HG03521 (cell line): ENCODE data around the gene TRAF3IP3.
A peak's percentile ranks its signal among the peaks of the same experiment; 100 is the strongest.

Experiments used
- ATAC-seq: cut with Tn5 transposase; IDR thresholded peaks from one replicate; pipeline ENCODE4 v1.9.1; 2021; ENCODE audit warnings: mild to moderate bottlenecking, moderate library complexity; ENCODE audit not compliant: unreplicated experiment

The TRAF3IP3 gene

DNA sequence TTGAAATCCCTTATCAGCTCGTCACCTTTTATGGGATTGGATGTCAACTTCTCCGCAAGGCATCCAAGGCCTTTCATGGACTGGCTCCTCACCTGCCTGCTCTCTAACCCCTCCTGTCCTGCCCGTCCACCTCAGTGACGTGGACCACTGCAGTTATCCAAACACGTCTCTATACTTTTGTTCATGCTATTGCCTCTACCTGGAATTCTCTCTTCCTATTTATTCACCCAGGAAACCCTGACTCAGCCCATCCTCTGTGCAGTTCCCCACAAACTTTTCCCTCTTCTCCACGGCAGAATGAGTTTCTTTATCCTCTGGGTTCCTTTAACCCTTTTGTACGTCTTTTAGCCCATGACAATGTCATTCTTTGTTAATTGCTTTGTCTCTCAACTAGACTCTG lies 66.9 kb downstream of the TRAF3IP3 start:
- no peak for ATAC-seq

DNA sequence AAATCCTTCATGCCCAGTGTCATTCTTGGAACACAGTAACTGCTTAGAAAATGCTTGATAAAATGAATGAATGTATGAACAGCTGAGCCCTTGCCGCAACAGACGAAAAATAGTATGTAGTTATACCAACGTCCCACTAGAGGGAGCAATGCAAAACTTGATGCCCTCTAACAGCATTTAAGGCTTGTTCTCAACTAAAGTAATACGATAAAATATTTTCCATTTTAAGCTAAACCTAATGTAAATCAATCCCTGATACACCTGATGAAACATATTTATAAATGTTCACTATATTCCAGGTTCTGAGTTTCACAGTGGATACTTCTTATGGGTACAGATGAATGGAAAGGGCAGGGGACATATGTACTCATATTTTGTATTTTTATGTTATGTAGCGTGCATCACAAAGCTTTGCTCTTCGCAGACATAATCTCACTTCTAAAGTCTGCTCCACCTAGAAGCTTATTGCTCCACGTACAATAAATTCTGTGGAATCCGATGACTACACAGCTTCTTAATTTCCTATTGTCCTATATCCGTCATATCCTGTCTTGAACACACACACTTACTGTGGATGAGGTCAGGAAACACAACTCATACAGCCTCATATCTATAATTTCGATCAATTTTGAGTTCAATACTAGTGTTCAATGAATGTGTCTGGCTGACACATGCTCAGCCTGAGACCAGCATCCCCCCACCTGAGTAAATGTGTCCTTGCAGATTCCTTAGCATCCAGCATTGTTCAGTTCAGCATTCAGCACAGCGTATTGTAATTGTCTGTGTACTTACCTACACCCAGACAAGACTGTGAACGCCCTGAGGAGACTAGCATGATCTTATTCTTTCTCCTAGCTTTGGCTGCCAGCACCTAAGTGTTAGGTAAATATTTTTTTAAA lies 67.5 kb downstream of the TRAF3IP3 start:
- no peak for ATAC-seq

DNA sequence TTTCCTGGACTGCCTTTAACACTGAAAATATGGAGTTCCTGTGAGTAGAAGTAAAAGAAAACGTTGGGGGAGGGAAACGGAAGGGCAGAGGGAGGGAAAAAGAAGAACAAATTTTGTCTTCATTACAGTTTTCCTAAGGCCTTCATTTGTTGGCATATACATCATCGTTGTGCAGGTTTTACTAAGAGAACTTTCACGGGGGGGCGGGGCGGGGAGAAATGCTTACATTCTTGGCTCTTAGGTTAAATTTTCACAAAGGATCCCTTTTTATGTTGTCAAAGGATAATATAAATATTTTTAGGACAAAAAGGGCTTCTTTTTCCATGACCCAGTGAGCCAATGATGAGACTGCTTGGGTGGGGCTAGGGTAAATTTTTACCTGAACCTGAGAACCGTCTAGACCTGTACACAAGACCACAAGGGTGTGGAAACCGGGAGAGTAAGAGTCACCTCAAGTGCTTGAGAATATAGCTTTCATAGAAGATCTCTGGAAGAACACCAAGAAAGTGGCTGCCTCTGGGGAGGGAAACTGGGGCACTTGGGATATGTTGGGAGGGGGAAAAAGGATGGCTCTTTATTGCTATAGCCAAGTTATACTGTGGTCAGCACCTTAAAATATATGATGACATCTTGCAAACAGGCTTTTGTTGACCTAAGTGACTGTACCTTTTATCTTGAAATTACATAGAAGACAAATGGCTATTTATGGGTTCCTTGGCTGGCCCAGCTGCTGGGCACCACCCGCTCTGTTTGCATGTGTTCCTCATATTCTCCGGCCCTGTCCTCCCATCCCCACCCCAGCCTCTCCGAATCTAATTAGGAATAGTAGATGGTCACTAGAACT lies 70.0 kb downstream of the TRAF3IP3 start:
- ATAC-seq: no peak

DNA sequence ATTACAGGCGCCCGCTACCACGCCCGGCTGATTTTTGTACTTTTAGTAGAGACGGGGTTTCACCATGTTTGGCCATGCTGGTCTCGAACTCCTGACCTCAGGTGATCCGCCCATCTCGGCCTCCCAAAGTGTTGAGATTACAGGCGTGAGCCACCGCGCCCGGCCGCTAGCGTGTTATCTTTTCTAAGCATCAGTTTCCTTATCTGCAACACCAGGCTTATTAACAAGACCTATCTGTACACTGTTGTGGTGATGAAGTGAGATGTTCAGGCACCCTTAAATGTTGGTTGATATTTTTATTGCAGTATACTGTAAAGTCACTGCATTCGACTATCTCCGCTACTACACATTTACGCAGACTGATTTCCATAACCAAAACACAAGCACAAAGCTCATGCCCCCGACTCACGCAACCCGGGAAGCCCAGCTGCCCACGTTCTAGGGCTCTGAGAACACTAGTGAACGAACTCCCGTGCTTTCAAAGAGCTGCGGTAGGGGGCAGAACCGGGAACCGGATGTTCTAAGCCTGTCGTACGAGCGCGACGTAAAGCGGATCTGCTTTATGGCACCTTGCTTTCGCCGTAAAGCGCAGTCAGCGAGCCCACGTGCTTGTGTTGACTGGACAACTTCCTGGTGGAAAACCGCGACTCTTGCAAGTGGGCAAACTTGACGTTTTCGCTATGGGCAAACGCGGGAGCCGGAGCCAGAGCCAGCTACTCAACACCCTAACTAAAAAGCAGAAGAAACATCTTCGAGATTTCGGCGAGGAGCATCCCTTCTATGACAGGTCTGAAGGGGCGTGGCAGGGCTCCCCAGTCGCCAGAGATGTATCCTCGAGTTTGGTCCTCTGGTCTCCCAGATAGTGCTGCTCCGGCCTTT lies 71.8 kb downstream of the TRAF3IP3 start, which contains the start of gene UTP25:
Gene UTP25, plus strand, starts transcription at position 589 of the 879 bp plus-strand sequence. Its CDS starts 92 bp downstream, at position 681.
- peak; percentile 92 for ATAC-seq

DNA sequence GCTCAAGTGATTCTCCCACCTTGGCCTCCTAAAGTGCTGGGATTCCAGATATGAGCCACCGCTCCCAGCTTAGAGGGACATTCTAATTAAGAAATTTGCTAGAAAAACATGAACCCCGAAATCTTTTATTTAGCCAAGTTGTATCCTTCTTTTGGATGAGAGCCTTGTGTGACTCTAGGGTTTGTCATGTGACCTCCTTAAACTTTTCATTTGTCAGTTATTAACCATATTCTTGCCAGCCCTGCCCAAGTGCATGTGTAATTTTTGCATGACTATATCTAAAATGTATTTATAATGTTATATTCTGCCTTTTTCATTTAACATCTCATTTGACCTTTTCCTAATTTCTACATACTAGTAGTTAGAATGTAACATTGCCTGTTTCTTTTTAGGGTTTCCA lies 73.9 kb downstream of the TRAF3IP3 start:
- ATAC-seq: no peak

DNA sequence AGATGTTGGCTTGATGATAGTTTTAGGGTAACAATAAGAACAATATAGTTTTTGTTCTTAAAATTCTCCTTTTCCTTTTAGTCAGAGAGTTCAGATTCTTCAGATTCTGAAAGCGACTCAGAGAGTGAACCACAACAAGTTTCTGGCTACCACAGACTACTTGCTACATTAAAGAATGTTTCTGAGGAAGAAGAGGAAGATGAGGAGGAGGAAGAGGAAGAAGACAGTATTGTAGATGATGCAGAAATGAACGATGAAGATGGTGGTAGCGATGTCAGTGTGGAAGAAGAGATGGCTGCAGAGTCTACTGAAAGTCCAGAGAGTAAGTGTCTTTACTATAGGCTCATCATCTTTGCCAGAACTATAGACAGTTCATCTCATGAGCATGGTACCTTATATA lies 74.9 kb downstream of the TRAF3IP3 start:
- no peak for ATAC-seq

DNA sequence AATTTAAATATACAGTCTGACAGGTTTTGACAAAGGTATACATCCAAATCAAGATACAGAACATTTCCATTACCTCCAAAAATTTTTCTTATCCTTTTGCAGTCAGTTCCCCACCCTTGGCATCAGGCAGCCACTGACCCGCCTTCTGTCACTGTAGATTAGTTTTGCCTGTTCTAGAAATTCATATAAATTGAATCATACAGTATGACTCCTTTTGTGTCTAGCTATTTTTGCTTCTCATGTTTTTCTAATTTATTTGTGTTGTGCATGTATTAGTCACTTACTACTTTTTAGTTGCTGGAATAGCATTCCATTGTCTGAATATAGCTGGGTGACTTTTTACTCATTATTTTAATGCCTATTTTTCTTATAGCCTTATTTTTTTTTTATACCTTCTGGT lies 75.8 kb downstream of the TRAF3IP3 start:
- no peak for ATAC-seq
